Natural killer cell treated with Interleukin-12 subunit alpha and Interleukin-12 subunit beta and Interleukin-15 and Interleukin-18, amount 100 ng/mL, for 72 hours (primary cell): ENCODE measurements around the gene NPAS2. TPM values are rescaled to one million over a fixed set of nuclear protein-coding genes. Genes with fewer than 3 reads are reported as not detected.

Source experiments
- ATAC-seq, 2 donors: fragments of 150-1000 bp; cut with Tn5 transposase in 1 of 2; sonication (Bioruptor Pico), chemical (Tn5 transposase) in 1 of 2; 2 replicates each; pipeline ENCODE4 v1.10.0; 2021
- DNase-seq: peaks from one replicate; pipeline ENCODE4 v3.0.0; 2022; ENCODE audit warnings: low spot score
- H3K27ac Mint-ChIP-seq, 2 donors: 1 replicate in 1 of 2; 2 replicates in 1 of 2; pipeline ENCODE4 v1.8.0; 2022; ENCODE audit warnings: mixed read lengths in 2 of 2, mild to moderate bottlenecking in 1 of 2, moderate library complexity in 1 of 2
- H3K27me3 Mint-ChIP-seq, 2 donors: 1 replicate in 1 of 2; 2 replicates in 1 of 2; pipeline ENCODE4 v1.8.0; 2022; ENCODE audit warnings: mixed read lengths in 2 of 2
- H3K36me3 Mint-ChIP-seq: one replicate; pipeline ENCODE4 v1.8.0; 2022; ENCODE audit warnings: mixed read lengths
- H3K4me1 Mint-ChIP-seq, 2 donors: 1 replicate in 1 of 2; 2 replicates in 1 of 2; pipeline ENCODE4 v1.8.0; 2022; ENCODE audit warnings: low read depth in 2 of 2, mixed read lengths in 2 of 2, mild to moderate bottlenecking in 1 of 2
- H3K4me3 Mint-ChIP-seq: one replicate; pipeline ENCODE4 v1.8.0; 2022; ENCODE audit warnings: mixed read lengths
- H3K9me3 Mint-ChIP-seq: 2 replicates; pipeline ENCODE4 v1.8.0; 2022; ENCODE audit warnings: mixed read lengths
- total RNA-seq, 2 donors: library from RNA; stranded (reverse); gene quantifications; one replicate each; pipeline ENCODE4 v1.2.3, GENCODE V29; 2022

The NPAS2 gene
- total RNA-seq, 2 donors from 2014 or later, result 0.31 to 0.53 TPM

DNA sequence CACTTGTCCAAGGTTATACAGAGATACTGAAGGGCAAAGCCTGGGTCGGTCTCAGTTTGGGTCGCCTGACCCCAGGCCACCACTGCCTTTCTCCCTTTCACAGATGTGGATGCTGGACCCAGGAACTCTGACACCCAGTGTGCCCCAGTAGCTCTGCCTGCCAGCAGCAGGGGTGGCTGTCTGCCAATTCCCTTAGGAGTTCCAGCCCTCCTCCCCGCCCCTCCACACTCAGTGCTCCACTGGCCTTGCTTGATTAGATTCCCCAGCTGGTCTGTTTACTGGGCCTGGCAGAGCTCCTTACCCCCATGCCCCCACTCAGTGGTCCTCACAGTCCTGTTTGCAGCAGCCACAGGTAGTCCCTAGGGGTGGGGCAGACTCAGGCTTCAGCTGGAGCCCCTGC, 75.5 kb downstream of the NPAS2 start:
- ATAC-seq, result no peak
- Mint-ChIP-seq H3K36me3 (no peaks in the 10 kb centered on the region), H3K27me3 (peaks cover 0 to 9% of the 10 kb centered on the region in 2 donors), H3K9me3 (no peaks in the 10 kb centered on the region), H3K27ac (no peak overlapping the region), H3K4me1 (no peaks in the 10 kb centered on the region), H3K4me3 (no peak overlapping the region)
- no peak for DNase-seq

DNA sequence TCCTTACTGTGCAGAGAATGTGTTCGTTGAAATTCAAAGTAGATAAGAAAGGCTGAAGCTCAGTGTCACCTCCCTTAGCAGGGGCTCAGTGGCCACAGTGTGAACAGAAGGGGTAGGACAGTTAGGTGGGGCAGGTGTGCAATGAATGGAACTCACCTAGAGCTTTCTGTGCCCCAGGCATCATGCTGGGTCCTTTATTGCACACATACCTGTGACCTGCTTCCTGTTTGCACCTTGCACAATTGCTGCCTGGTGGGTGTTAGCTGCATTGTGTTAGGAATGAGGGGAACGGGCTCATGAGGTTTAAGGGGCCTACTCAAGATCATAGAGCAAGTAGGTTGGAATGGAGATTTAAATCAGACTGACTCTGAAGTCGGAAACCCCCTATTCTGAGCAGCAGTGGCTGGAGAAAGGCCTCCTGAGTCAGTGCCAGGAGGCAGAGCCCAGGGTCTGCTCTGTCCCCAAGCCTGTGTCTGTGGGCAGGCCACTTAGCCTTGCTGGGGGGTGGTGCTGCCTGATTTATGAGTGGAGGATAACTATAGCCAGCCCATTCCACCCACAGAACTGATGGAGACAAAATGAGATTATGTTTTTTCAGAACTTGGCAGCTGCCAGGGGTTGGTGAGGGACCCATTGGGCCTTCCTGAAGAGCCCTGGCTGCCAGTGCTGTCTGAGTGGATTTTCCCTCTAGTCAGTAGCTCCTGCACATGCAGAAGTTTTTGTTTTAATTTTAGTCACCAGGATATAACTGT, 76.2 kb downstream of the NPAS2 start:
- peaks cover 7% of the 10 kb centered on the region in 2 donors for H3K27me3 Mint-ChIP-seq

GRCh38 chr2:100898035-100898665, 78.2 kb downstream of the NPAS2 start:
- no peaks in the 10 kb centered on the region for H3K4me1 Mint-ChIP-seq
- DNase-seq, result no peak
- no peak overlapping the region for H3K4me3 Mint-ChIP-seq
- H3K9me3 Mint-ChIP-seq, result no peaks in the 10 kb centered on the region
- ATAC-seq, result no peak
- H3K27me3 Mint-ChIP-seq, result peaks cover 19 to 24% of the 10 kb centered on the region in 2 donors
- H3K27ac Mint-ChIP-seq, result no peak overlapping the region
- H3K36me3 Mint-ChIP-seq, result no peaks in the 10 kb centered on the region

More for the DNA sequence above, 76.2 kb downstream of the NPAS2 start:
- no peak overlapping the region for H3K27ac Mint-ChIP-seq
- no peak for ATAC-seq
- no peaks in the 10 kb centered on the region for H3K36me3 Mint-ChIP-seq
- no peak overlapping the region for H3K4me3 Mint-ChIP-seq
- DNase-seq, result no peak
- no peaks in the 10 kb centered on the region for H3K4me1 Mint-ChIP-seq
- H3K9me3 Mint-ChIP-seq, result no peaks in the 10 kb centered on the region

DNA sequence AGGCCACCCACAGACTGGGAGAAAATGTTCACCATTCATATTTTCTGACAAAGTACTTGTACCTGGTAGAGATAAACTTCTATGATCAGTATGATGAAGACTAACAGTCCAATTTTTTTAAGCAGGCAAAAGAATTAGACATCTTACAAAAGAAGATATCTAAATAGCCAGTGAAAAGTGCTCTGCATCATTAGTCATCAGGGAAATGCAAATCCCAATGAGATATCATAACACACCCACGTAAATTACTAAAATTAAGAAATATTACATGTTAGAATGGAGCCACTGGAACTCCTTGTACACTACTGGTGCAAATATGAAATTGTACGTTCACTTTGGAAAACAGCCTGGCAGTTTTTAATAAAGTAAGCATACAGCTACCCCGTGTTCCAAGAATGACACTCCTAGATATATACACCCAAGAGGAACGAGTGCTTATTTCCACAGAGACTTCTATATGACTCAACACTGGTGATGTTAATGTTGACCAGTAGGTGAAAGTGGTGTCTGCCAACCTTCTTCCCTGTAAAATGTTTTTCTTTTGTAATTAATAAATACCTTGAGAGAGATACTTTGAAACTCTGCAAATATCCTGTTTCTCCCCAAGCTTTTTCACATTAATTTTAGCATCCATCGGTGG, 80.3 kb downstream of the NPAS2 start:
- Mint-ChIP-seq H3K27me3 (peaks cover 19 to 24% of the 10 kb centered on the region in 2 donors), H3K27ac (no peak overlapping the region), H3K36me3 (no peaks in the 10 kb centered on the region), H3K9me3 (no peaks in the 10 kb centered on the region), H3K4me3 (no peak overlapping the region), H3K4me1 (no peaks in the 10 kb centered on the region)
- no peak for ATAC-seq
- DNase-seq, result no peak

GRCh38 chr2:100902817-100903405, 83.0 kb downstream of the NPAS2 start:
- ATAC-seq (no peak), DNase-seq (no peak)
- Mint-ChIP-seq H3K9me3 (no peaks in the 10 kb centered on the region), H3K36me3 (no peaks in the 10 kb centered on the region), H3K27me3 (peaks cover 16 to 24% of the 10 kb centered on the region in 2 donors), H3K4me3 (no peak overlapping the region), H3K27ac (no peak overlapping the region), H3K4me1 (no peaks in the 10 kb centered on the region)

- Mint-ChIP-seq H3K4me1 (no peaks in the 10 kb centered on the region), H3K4me3 (no peak overlapping the region), H3K27ac (no peak overlapping the region), H3K9me3 (no peaks in the 10 kb centered on the region), H3K36me3 (no peaks in the 10 kb centered on the region), H3K27me3 (peaks cover 18 to 27% of the 10 kb centered on the region in 2 donors)
- ATAC-seq, result peak in 1 of 2 donors; percentile 28
- DNase-seq, result no peak
Observed at GRCh38 chr2:100903534-100904258, 83.8 kb downstream of the NPAS2 start.

GRCh38 chr2:100905132-100905805, 85.3 kb downstream of the NPAS2 start:
- Mint-ChIP-seq H3K4me3 (no peak overlapping the region), H3K9me3 (no peaks in the 10 kb centered on the region), H3K36me3 (no peaks in the 10 kb centered on the region), H3K27me3 (peaks cover 23 to 33% of the 10 kb centered on the region in 2 donors), H3K4me1 (no peaks in the 10 kb centered on the region), H3K27ac (no peak overlapping the region)
- no peak for ATAC-seq
- DNase-seq, result no peak

DNA sequence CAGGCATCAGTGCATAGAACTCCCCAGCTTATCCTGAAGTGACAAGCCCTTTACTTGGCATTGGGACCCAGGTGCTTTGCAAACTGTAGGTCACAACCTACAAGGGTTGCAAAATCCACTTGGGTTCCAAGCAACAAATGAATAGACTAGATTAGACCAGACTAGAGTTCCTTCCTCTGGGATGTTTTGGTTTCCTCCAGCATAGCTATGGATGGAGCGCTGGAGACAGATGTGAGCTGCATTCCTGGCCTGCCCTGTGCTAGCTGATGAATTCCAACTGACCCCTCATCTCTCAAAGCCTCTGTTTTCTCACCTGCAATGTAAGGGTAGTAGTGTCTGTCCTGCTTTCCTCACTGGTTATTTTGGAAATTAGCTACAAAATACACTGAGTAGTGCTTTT, 86.2 kb downstream of the NPAS2 start:
- no peaks in the 10 kb centered on the region for H3K4me1 Mint-ChIP-seq
- ATAC-seq, result peak in 1 of 2 donors; percentile 29
- no peaks in the 10 kb centered on the region for H3K9me3 Mint-ChIP-seq
- DNase-seq, result no peak
- H3K36me3 Mint-ChIP-seq, result no peaks in the 10 kb centered on the region
- no peak overlapping the region for H3K27ac Mint-ChIP-seq
- H3K27me3 Mint-ChIP-seq, result peaks cover 21 to 26% of the 10 kb centered on the region in 2 donors
- H3K4me3 Mint-ChIP-seq, result no peak overlapping the region

DNA sequence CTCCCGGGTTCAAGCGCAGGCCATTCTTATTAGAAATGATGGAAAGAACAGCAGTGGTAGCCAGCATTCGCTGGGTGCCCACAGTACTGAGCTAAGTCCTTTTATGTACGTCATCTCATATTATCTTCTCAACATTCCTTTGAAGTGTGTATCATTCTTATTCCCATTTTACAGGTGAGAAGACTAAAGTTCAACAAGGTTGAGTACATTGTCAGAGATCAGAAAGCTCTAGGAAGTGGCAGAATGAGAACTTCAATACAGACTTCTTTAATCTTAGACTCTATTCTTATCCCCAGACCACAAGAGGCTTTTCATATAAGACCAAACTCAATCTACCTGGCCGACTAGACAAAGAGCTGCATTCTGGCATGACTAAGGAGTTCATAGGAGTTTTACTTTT, 86.7 kb downstream of the NPAS2 start:
- Mint-ChIP-seq H3K4me1 (no peaks in the 10 kb centered on the region), H3K36me3 (no peaks in the 10 kb centered on the region), H3K27ac (no peak overlapping the region), H3K4me3 (no peak overlapping the region), H3K27me3 (peaks cover 20 to 21% of the 10 kb centered on the region in 2 donors), H3K9me3 (no peaks in the 10 kb centered on the region)
- DNase-seq (no peak), ATAC-seq (no peak)

DNA sequence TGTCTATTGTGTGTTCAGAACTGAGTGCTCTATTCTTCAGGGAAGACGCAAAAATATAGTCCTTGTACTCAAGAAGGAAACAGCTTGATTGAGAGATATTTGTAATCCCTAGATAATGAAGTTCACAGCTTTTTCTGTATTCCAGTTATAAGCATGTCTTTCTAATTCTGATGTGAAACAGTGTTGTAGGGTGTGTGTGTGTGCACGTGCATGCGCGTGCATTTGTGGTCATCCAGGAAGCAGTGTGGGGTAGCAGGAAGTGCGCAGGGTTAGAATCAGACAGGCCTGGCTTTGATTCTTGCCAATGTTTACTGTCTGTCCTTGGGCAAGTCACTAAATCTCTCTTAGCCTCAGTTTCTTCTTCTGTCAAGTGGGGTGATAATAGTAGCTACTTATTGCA, 87.9 kb downstream of the NPAS2 start:
- Mint-ChIP-seq H3K9me3 (no peaks in the 10 kb centered on the region), H3K36me3 (no peaks in the 10 kb centered on the region), H3K27me3 (peaks cover 9% of the 10 kb centered on the region in 2 donors), H3K4me1 (no peaks in the 10 kb centered on the region), H3K27ac (no peak overlapping the region), H3K4me3 (no peak overlapping the region)
- DNase-seq, result no peak
- ATAC-seq, result no peak

DNA sequence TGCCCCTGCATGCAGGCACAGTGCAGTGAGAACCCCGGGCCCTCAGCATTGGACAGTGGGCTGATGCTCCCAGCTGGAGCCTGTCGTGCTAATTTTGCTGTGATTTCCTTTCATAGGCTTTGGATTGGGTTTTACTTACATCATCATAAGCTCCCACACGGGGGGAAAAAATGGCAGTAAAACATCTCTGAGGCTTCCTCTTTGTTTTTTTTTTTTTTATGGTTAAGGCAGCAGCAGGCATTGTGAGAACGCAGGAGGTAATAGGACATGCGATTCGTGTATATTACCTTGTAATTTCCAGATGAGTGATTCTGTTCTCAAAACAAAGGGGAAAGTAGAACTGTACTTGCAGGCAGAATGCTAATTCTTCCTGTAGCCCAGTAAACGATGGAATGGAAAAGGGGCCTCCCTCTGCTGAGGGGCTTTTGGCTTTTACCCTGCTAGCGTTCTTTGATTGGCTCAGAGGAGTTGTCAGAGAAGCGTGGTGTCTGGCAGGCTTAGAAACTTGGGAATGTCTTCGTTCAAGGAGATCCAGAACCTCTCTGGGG, 89.7 kb downstream of the NPAS2 start:
- Mint-ChIP-seq H3K4me1 (no peaks in the 10 kb centered on the region), H3K9me3 (no peaks in the 10 kb centered on the region), H3K4me3 (no peak overlapping the region), H3K27me3 (peaks cover 12 to 20% of the 10 kb centered on the region in 2 donors), H3K27ac (no peak overlapping the region), H3K36me3 (no peaks in the 10 kb centered on the region)
- DNase-seq (no peak), ATAC-seq (no peak)

- Mint-ChIP-seq H3K4me3 (no peak overlapping the region), H3K9me3 (no peaks in the 10 kb centered on the region)
Observed at GRCh38 chr2:100910111-100910510, 90.2 kb downstream of the NPAS2 start.

DNA sequence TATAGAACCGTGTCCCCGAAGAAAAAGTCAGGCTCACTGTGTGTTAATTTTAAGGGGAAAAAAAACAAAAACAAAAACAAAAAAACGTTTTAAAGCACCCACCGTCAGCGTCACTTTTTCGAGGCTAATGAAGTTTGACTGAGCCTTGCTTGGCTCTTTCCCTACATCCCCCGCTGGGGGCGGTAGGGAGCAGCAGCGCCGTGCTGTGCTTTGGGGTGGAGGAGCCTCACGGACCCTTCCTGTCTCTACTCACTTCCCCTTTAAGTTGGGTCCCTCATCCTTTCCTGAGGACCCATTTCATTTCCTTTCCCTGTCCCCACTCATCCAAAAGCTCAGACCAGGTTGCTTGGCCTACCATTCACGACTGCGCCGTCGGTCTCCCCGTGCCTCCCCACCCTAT, 99.4 kb downstream of the NPAS2 start:
- H3K9me3 Mint-ChIP-seq, result no peaks in the 10 kb centered on the region
- H3K4me1 Mint-ChIP-seq, result peaks cover under 1 to 3% of the 10 kb centered on the region in 2 donors
- ATAC-seq (no peak), DNase-seq (no peak)
- H3K27ac Mint-ChIP-seq, result no peak overlapping the region
- peaks cover 18 to 27% of the 10 kb centered on the region in 2 donors for H3K27me3 Mint-ChIP-seq
- no peaks in the 10 kb centered on the region for H3K36me3 Mint-ChIP-seq
- no peak overlapping the region for H3K4me3 Mint-ChIP-seq

More at GRCh38 chr2:100910111-100910510, 90.2 kb downstream of the NPAS2 start:
- Mint-ChIP-seq H3K36me3 (no peaks in the 10 kb centered on the region), H3K27ac (no peak overlapping the region), H3K27me3 (peaks cover 14 to 25% of the 10 kb centered on the region in 2 donors), H3K4me1 (no peaks in the 10 kb centered on the region)
- ATAC-seq (no peak), DNase-seq (no peak)
